Kasumi-1 (cell line): ENCODE results near the gene FOXP1.
A peak's percentile ranks its signal among the peaks of the same experiment; 100 is the strongest.

Experiments
- DNase-seq, 2 experiments: peaks; one replicate each; lab custom pipeline; 2025; lab: John Stamatoyannopoulos, UW

FOXP1 gene

DNA sequence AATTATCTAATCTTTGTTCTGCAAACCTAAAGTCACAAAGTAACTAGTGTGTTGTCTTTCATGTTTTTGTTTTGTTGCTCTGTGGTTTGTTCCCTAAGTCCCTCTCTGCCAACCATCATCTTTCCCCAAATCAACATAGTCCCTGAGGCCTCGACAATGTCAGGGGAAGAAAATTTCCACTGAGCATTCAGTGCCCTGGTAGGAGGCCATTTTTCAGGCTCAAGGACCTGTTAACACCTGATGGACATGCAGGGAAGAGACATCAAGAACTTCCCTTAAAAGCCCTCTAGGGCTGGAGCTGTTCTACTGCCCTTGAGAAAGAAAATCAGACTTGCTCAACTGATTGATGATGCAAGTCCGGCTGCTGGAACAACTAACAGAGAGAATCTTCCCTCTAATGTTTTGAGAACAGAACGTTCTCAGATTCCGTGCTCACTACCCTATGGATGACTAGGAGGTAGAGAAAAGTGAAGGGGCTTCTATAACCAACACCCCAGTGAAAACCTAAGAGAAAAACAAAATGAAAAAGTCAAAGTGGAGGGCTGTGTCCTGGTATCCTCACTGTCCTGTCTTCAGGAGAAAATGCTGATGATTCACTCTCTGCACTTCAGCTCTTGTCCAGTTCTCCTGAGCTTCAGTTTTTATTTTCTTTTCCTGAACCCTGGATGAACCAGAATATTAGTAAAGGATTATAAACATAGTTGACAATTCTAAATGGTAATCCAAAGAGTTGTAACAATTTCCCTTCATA is 373.1 kb downstream of the FOXP1 start:
- DNase-seq: peak in 1 of 2 experiments; percentile 8

DNA sequence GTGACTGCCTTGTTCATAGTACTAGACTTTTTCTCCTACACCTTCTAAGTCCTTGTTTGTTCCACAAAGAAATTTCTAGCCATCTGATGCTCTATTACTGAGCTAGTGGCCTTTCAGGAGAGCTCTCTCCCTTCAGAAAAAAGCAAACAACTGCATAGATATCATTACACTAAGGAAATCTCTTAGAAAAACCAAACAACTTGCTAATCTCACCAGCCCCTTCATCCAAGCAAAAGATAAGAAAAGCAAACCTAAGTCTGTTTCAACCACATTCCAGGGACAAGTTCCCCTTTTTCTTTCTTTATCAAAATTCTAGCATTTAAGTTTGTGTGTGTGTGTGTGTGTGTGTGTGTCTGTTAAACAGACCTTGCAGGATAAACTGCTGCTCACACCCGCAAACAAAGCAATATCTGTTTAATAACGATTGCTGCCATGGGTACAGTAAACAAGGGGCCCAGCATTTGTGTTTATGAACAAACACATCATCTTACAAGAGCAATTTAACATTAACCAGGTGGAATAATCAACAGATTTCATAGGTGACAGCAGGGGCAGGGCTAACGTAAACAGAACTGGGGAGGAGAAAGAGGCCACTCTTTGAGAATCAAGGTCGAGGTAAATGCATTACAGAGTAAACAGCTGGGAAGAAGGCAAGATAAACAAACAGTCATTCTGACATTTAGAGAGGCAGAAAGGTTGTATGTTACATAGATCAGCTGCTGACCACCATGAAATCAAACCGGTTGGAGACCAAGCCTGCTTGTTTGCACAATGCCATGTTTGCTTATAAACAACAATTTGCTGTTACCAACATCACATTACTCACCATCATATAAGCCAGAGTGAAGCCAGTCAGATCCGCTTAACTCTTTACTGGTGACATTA is 375.1 kb downstream of the FOXP1 start:
- DNase-seq: peak; percentile 83 to 88

DNA sequence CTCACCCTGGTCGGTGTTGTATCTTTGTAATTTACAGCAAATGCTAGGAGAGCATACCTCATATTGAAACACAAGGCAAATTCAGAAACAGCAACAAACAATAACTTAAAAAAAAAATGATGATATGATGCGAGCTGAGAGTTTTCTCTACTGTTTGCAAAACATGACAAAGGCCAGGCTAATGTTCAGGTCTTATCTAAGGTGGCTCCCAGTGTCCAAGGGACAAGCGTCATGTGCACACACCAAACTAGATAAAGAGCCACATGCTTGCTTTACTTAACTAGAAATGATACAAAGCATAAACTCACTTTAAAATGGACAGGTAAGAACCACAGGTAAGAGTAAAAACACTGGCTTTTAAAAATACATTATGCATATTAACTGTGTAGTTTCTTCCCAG is 375.9 kb downstream of the FOXP1 start:
- DNase-seq: no peak

DNA sequence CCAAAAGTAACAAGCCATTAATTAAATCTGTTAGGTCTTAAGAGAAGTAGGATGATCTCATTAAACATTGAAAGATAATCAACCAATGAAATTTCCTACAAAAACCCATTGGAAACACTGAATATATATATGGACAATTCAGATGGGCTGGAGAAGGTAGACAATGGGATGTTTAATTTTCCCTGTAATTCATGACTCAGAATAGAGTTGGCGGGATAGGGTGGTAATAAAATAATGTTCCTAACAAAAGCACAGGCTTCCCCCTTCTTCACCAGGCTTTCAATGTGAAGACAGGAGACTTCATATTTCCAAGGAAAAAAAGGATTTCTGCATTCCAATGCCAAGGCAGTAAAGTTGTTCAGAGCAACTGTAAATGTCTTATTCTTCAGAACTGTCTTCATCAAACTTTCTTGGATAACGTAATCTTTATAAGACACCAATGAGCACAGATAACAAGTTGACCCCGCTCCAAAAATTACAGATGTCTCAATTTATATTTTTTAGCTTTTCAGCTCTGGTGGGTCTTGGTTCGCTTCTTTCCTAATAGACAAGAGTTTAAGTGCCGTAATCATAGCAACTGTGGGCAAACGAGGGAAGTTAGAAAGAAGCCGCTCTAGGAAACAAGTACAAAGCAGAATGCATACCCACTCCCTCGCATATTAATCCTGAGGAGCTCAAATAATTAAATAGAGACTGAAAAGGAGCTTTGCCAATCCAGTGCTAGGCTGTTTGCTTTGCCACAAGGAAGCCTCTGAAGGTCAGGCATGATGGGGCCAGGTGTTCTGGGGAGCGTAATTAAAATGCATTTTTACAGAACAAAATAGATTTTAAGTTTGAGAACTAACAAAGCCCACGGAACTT is 377.0 kb downstream of the FOXP1 start:
- DNase-seq: no peak

DNA sequence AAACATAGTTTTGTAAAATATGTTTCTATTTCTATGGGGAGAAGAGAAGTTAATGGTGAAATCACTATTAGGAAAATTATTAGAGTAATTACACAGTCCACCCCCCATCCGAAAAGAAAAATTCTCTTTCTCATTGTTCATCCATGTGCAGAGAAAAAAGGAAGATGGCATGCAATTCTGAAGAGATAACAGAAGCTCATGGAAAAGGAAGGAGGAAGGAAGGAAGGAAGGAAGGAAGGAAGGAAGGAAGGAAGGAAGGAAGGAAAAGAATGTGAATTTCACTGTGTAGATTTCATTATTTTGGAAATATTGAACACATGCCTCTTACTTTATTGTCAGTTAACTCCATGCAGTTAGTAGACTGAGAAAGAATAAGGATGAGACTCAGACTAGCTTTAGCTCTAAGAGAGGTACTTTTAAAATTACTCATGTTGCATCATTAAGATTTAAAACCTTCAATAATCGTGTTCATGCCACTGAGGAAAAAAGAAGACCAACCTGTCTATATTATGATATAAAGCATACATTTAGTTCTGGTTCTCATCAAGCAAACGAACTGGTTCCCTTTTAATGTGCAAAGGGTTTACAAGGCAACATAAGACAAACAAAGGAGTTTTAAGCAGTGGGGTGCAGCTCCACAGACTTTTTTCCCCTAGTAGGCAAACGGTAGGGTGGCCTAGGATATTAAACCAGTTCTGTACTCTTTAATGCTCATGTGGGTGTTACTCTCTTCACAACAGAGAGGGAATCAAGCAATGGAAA is 379.6 kb downstream of the FOXP1 start:
- DNase-seq: no peak

GRCh38 chr3:71202848-71203533 is 380.5 kb downstream of the FOXP1 start:
- no peak for DNase-seq

DNA sequence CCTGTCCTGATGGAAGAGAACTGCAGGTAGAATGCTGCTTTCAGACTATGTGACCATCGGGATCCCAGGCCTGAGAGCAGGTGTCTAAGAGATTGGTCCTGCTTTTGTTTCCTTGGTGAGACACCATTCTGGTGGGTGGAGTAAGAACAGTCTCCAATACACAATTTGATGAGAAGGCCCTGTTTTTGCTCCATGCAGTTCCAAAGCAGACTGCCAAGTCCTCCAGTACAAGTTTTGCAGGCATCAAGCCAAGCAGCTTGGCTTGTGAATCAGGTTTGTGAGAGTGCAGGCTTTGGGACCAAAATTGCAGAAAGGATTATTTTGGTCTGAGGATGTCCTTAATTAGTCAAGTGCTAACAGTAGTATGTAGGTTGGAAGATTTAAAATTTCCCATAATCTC is 381.6 kb downstream of the FOXP1 start:
- no peak for DNase-seq

- DNase-seq: no peak
Measured at GRCh38 chr3:71197841-71198565, 385.5 kb downstream of the FOXP1 start.

DNA sequence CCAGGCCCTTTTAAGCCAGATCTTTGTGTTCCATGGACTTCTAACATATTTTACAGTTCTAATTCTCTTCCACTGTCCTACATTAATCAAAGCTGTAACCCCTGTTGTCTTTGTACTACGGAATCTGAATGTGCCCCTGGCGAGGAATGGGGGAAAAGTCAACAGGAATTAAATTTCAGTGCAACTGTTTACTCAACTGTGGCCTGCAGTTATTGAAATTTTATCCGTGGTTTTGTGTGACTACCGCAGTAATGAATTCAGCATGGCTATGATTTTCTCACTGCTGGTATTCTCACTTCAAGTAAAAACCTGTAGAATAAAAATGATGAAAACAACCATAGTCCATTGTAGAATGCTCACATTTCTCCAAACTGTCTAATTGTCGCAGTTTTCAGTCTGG is 388.0 kb downstream of the FOXP1 start:
- no peak for DNase-seq

DNA sequence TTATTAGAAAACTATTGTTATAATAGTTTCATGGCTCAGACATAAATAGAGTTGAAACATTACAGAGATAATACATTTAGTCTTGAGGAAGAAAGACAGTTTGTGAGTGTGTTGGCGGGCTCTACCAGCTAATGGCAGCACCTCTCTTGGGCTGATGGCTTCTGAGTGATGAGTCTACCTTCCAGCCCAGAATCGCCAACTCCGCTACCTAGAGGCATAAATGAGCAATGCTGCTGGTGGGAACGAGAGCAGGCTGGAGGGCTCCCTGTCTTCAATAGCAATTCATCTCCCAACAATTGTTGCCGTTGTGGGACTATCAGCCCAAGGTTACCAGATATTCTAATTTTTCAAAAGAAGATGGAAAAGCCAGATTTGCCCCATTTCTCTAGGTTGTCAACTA is 388.7 kb downstream of the FOXP1 start:
- DNase-seq: no peak

GRCh38 chr3:71191031-71191482 is 392.5 kb downstream of the FOXP1 start:
- DNase-seq: no peak

DNA sequence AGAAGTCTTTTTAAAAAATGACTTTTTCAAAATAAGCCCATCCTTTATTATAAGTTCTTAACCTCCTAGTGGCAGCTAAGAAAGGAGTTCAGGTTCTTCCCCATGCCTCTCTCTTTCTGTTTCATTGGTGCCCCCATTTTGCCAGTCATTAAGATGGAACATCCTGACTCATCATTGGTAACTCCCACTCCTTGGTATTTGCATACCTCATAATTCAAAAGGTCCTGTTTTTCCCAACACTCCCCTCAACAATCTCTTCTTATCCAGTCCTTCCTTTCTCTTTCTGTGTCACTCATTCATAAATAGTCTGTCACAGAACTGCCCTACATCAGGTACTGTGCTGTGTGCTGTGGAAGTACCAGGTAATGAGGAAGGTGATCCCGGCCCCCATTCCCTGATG is 394.0 kb downstream of the FOXP1 start:
- DNase-seq: no peak

DNA sequence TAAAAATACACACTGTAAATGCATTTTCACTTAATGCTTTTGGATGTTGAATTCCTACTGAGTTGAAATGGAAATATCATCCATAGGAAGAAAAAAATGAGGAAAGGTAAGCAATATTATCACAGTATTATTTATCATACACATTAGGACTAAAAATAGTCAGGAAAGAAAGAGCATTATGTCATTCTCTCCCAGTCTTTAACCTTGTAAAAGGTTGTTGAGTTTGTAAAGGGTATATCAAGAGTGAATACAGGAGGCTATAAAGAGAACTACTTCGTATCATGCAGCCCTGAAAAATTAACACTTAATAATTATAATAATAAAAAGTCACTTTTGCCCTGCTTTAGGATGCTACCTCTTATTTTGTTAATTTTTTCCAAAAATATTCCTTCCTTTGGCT is 395.8 kb downstream of the FOXP1 start:
- no peak for DNase-seq

DNA sequence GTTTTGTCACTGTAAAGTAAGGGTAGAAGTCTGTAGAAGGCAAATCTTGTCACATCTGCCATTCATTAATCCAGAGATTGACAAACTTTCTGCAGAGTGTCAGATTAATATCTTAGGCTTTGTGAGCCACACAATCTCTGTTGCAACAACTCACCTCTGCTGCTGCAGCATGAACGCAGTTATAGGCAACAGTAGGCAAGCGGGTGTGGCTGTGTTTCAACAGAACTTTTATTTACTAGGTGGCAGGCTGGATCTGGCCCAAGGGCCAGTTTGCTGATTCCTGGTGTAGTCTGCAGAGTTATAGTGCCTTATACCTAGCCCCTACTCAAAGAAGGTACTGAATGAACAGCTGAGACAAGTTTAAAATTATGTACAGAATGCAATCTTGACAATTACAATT is 396.7 kb downstream of the FOXP1 start:
- no peak for DNase-seq

- peak; percentile 42 to 51 for DNase-seq
Measured at GRCh38 chr3:71185733-71186455, 397.6 kb downstream of the FOXP1 start.

DNA sequence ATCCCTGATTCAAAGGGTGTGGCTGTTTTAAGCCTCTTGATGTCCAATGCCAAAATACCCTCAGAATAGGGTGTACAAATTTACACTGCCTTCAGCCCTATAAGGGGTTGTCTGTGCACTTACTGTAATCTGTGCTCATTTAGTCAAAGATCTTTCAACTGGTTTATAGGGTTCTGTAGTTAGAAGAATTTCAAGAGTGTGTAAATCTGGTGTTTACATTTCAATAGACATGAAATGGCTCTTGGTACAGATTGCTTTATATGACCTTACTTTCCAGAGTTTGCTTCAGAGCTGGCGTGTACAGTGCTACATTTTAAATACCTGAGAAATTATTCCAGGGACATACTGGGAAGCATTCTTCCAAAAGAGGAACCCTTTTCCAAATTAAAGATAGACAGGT is 399.3 kb downstream of the FOXP1 start:
- DNase-seq: no peak

DNA sequence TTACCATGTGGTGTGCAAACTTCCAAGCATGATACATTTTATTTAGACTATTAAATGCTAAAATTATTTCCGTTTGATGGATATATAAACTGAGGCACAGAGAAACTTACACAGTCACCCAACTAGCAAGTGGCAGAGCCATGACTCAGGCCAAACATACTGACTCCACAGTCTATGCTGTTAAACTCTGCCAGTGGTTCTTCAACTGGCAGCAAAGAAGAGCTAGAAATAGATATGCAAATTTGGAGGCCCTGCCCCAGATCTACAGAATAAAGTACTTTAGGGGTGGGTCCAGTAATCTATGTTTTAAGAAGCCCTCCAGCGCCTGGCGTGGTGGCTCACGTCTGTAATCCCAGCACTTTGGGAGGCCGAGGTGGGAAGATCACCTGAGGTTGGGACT is 400.0 kb downstream of the FOXP1 start:
- DNase-seq: no peak

DNA sequence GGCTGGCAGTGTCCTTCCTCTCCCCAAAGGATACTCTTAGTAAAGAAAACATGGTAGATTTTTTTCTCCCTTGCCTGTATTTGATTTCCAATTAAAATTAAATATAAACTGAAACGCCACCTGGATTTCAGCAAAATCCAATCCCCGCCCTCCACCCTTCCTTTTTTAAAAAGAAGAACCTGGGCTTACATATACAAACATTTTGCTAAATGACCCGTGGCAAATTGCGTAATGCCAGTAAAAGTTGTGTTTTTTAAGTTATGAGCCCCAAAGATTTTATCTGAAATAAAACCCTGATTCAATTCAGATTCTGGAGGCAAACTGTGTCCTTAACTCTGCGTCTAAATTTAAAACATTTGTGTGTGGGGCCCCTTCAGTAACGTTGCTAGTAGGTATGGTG is 403.0 kb downstream of the FOXP1 start:
- DNase-seq: no peak

DNA sequence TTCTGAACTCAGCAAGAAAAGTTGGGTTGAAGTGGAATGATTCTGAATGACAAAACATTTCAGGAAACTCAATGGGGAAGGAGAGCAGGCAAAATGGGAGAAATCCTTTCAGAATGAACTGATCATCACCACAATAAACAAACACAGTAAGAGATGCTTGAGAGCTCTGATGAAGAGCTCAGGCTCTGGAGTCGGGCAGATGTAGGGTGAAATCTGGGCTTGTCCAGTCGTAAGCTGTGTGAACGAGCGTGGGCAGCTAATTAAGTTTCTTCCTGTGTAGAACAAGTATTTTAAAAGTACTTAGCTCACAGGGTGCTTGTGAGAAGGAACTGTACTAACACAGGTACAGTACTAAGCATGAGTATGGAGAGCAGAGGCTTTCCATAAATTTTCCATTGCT is 406.2 kb downstream of the FOXP1 start:
- DNase-seq: no peak

DNA sequence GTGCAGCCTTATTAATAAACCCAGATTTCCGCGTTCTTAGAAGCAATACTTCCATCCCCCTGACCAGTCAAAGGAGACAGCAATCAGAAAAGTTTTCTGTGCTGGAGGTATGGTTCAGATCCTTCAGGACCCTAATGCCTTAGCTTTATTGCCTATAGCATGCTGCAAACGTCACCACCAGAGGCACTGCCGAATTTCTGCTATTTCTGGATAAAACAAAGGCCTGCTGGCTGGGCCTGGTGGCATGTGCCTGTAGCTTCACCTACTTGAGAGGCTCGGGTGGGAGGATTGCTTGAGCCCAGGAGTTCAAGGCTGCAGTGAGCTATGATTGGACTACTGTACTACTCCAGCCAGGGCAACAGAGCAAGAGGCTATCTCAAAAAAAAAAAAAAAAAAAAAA is 407.2 kb downstream of the FOXP1 start:
- DNase-seq: no peak
